Thymus (tissue), 11 donors: ENCODE measurements around the gene TMEM178A. TPM values are rescaled to one million over a fixed set of nuclear protein-coding genes. Genes with fewer than 3 reads are reported as not detected.

Source experiments
- DNase-seq, 9 donors: peaks; one replicate each; pipeline ENCODE4 v3.0.0-alpha.2; 2013; ENCODE audit warnings: low spot score in 9 of 9, low read depth in 6 of 9, missing footprints in 1 of 9
- H3K27ac ChIP-seq, 2 donors: one replicate each; pipeline ENCODE4 v1.5.1; 2013; ENCODE audit warnings: control low read depth in 1 of 2, low read depth in 1 of 2, low read length in 1 of 2, mild to moderate bottlenecking in 1 of 2, moderate library complexity in 1 of 2
- H3K27me3 ChIP-seq, 2 donors: one replicate each; pipeline ENCODE4 v1.5.1; 2013; ENCODE audit warnings: low read length in 1 of 2; ENCODE audit not compliant: control insufficient read depth in 2 of 2, insufficient read depth in 1 of 2
- H3K36me3 ChIP-seq, 2 donors: one replicate each; pipeline ENCODE4 v1.5.1; 2013; ENCODE audit warnings: low read length in 1 of 2, mild to moderate bottlenecking in 1 of 2, moderate library complexity in 1 of 2; ENCODE audit not compliant: control insufficient read depth in 2 of 2, insufficient read depth in 2 of 2
- H3K4me1 ChIP-seq, 2 donors: one replicate each; pipeline ENCODE4 v1.5.1; 2013; ENCODE audit warnings: low read length in 2 of 2; ENCODE audit not compliant: control insufficient read depth in 2 of 2, insufficient read depth in 2 of 2
- H3K4me3 ChIP-seq, 2 donors: one replicate each; pipeline ENCODE4 v1.5.1; 2013; ENCODE audit warnings: low read length in 2 of 2, control low read depth in 1 of 2, mild to moderate bottlenecking in 1 of 2
- H3K9me3 ChIP-seq, 2 donors: one replicate each; pipeline ENCODE4 v1.5.1; 2013; ENCODE audit warnings: low read length in 1 of 2, mild to moderate bottlenecking in 1 of 2; ENCODE audit not compliant: control insufficient read depth in 2 of 2, insufficient read depth in 1 of 2
- WGBS: extraction: QIAGEN DNeasy Blood & Tissue Kit; methylation state at CpG from one replicate; pipeline ENCODE4 v1.1.7; 2013; 5-methylcytosine and 5-hydroxymethylcytosine counted together
- polyA plus RNA-seq: library from polyadenylated mRNA; stranded (reverse); fragments of 200-250 nt; gene quantifications from one replicate; pipeline ENCODE4 v1.2.3, GENCODE V29; 2013
- total RNA-seq: library from RNA; stranded (reverse); fragments of 120-200 nt; gene quantifications from one replicate; pipeline ENCODE4 v1.2.4, GENCODE V29; 2013
- donor health status: healthy.

The TMEM178A gene
- total and polyA plus RNA-seq, 2 donors = 0.66 to 5.5 TPM

DNA sequence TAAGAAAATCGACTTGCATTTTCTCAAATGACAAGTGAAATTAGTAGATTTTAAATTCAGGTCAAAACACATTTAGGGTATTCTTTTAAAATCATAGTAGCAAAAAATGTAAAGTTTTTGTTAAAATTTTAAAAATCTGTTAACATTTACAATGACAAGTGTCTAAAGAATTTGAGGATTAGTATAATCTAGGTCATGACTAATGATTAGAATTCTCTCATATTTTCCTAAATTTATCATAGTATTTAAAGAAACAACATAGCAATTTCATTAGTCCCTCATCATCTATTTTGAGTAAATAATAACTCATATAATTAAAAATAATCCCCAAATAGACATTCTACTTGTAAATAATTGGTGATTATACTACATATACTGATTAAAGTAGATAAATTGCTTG, 89.7 kb downstream of the TMEM178A start:
- peaks cover 36 to 84% of the 10 kb centered on the region in 2 donors for H3K36me3 ChIP-seq
- 100% methylated on average over 1 of the region's 1 CpG for WGBS
- no peak overlapping the region for H3K27ac ChIP-seq
- H3K4me3 ChIP-seq = no peak overlapping the region
- H3K9me3 ChIP-seq = no peaks in the 10 kb centered on the region
- H3K27me3 ChIP-seq = no peaks in the 10 kb centered on the region
- H3K4me1 ChIP-seq = no peaks in the 10 kb centered on the region
- no peak for DNase-seq

- Histone ChIP-seq H3K36me3 (peaks cover 32 to 83% of the 10 kb centered on the region in 2 donors), H3K9me3 (no peaks in the 10 kb centered on the region), H3K27ac (peak overlapping the region in 1 of 2 donors; percentile 40), H3K27me3 (no peaks in the 10 kb centered on the region), H3K4me1 (no peaks in the 10 kb centered on the region), H3K4me3 (no peak overlapping the region)
- DNase-seq = no peak
- 97% methylated on average over 4 of the region's 4 CpGs for WGBS
Measured at GRCh38 chr2:39757156-39757555, 91.4 kb downstream of the TMEM178A start.

GRCh38 chr2:39762448-39762847, 96.7 kb downstream of the TMEM178A start:
- Histone ChIP-seq H3K36me3 (peaks cover 21 to 72% of the 10 kb centered on the region in 2 donors), H3K27me3 (no peaks in the 10 kb centered on the region), H3K4me3 (no peak overlapping the region), H3K9me3 (no peaks in the 10 kb centered on the region), H3K27ac (no peak overlapping the region), H3K4me1 (no peaks in the 10 kb centered on the region)
- no peak for DNase-seq
- 99% methylated on average over 2 of the region's 2 CpGs for WGBS

Other genes starting within 250 kb of the TMEM178A start
- 11.0 TPM for gene MAP4K3, start 228.6 kb upstream of the TMEM178A start, total RNA-seq
- gene MAP4K3, start 228.6 kb upstream of the TMEM178A start, polyA plus RNA-seq = 19.5 TPM
- gene THUMPD2, start 113.3 kb downstream of the TMEM178A start, total RNA-seq = 18.2 TPM
- gene THUMPD2, start 113.3 kb downstream of the TMEM178A start, polyA plus RNA-seq = 31.1 TPM